HG03097 (cell line): ENCODE measurements around the gene KCNS1.

Experiments
- ATAC-seq: cut with Tn5 transposase; IDR thresholded peaks from one replicate; pipeline ENCODE4 v1.9.1; 2021; ENCODE audit not compliant: unreplicated experiment, low FRiP score

Gene KCNS1

GRCh38 chr20:45111285-45111684 lies 10.4 kb upstream of the KCNS1 start:
- ATAC-seq, result no peak

- no peak for ATAC-seq
These were observed 9.4 kb upstream of the KCNS1 start for GRCh38 chr20:45110301-45110700.

- ATAC-seq, result no peak
These were observed 8.7 kb upstream of the KCNS1 start for GRCh38 chr20:45109634-45110033.

- no peak for ATAC-seq
These were observed 4.4 kb upstream of the KCNS1 start for GRCh38 chr20:45105317-45105716.

- ATAC-seq, result no peak
These were observed 3.9 kb upstream of the KCNS1 start for GRCh38 chr20:45104786-45105185.

- no peak for ATAC-seq
These were observed 2.1 kb upstream of the KCNS1 start for GRCh38 chr20:45103072-45103471.

- no peak for ATAC-seq
These were observed 465 bp upstream of the KCNS1 start for GRCh38 chr20:45101333-45101850.

- no peak for ATAC-seq
These were observed 2.7 kb downstream of the KCNS1 start for GRCh38 chr20:45098103-45098773.

GRCh38 chr20:45097485-45098102 lies 3.3 kb downstream of the KCNS1 start:
- ATAC-seq, result no peak

- no peak for ATAC-seq
These were observed 4.1 kb downstream of the KCNS1 start for GRCh38 chr20:45096781-45097180.

- ATAC-seq, result no peak
These were observed 5.1 kb downstream of the KCNS1 start for GRCh38 chr20:45095805-45096238.

GRCh38 chr20:45094864-45095574 lies 5.9 kb downstream of the KCNS1 start:
- ATAC-seq, result no peak

- no peak for ATAC-seq
These were observed 6.7 kb downstream of the KCNS1 start for GRCh38 chr20:45094201-45094600.

GRCh38 chr20:45092898-45093297 lies 8.0 kb downstream of the KCNS1 start:
- no peak for ATAC-seq

GRCh38 chr20:45091366-45091765 lies 9.6 kb downstream of the KCNS1 start:
- ATAC-seq, result no peak

GRCh38 chr20:45090481-45090880 lies 10.4 kb downstream of the KCNS1 start:
- no peak for ATAC-seq

- ATAC-seq, result no peak
These were observed 12.7 kb downstream of the KCNS1 start for GRCh38 chr20:45088247-45088646.

- no peak for ATAC-seq
These were observed 13.1 kb downstream of the KCNS1 start for GRCh38 chr20:45087814-45088213.

GRCh38 chr20:45087097-45087790 lies 13.7 kb downstream of the KCNS1 start:
- no peak for ATAC-seq

GRCh38 chr20:45085867-45086266 lies 15.1 kb downstream of the KCNS1 start:
- no peak for ATAC-seq

- ATAC-seq, result no peak
These were observed 15.6 kb downstream of the KCNS1 start for GRCh38 chr20:45085289-45085688.
